ENCODE data around the gene ALDH3B1. TPM values are rescaled to one million over a fixed set of nuclear protein-coding genes. Genes with fewer than 3 reads are reported as not detected.
A peak's percentile ranks its signal among the peaks of the same experiment; 100 is the strongest.

ALDH3B1 gene
- total RNA-seq, 1 experiment from 2014 or later: 28.1 TPM

- Histone ChIP-seq H3K4me2 (ENCODE audit: low read length) (peak overlapping the region; percentile 96), H3K36me3 (ENCODE audit: low read depth, low read length) (peaks cover 8% of the 10 kb centered on the region; the same call in 1 of the 2 replicates), H3K27me3 (ENCODE audit: low read length) (no peaks in the 10 kb centered on the region), H3F3A (ENCODE audit: low read length, unreplicated experiment) (no peaks in the 10 kb centered on the region), H4K20me1 (ENCODE audit: low read length) (no peaks in the 10 kb centered on the region), H3K27ac (ENCODE audit: low read length) (peak overlapping the region; percentile 56), H3K4me3 (ENCODE audit: low read length) (peak overlapping the region; percentile 78), H3K79me2 (ENCODE audit: low read length) (peaks cover 36% of the 10 kb centered on the region), H3K9me2 (replicated peaks; ENCODE audit: low read length) (no peaks in the 10 kb centered on the region), H3K4me1 (ENCODE audit: insufficient read depth, low read length) (peaks cover 26% of the 10 kb centered on the region), H3K9me3 (ENCODE audit: low read length) (no peaks in the 10 kb centered on the region), H2AFZ (ENCODE audit: low read length) (peak overlapping the region; percentile 66), H3K9ac (ENCODE audit: low read length) (peak overlapping the region; percentile 84)
- ChIA-PET CTCF (interaction anchor here (0.6 kb wide), 1 partner anchor 78 kb away, joined by 3 read pairs; no protein-coding TSS in a partner anchor), POLR2A (ENCODE audit: unreplicated experiment) (interaction anchor here (0.6 kb wide), 1 partner anchor 26 kb away, joined by 3 read pairs; no protein-coding TSS in a partner anchor)
- TF ChIP-seq EZH2phosphoT487 (IDR thresholded peaks at IDR 0.05; ENCODE audit: borderline replicate concordance, low read length): no peak
- TF ChIP-seq, protein P1, sequence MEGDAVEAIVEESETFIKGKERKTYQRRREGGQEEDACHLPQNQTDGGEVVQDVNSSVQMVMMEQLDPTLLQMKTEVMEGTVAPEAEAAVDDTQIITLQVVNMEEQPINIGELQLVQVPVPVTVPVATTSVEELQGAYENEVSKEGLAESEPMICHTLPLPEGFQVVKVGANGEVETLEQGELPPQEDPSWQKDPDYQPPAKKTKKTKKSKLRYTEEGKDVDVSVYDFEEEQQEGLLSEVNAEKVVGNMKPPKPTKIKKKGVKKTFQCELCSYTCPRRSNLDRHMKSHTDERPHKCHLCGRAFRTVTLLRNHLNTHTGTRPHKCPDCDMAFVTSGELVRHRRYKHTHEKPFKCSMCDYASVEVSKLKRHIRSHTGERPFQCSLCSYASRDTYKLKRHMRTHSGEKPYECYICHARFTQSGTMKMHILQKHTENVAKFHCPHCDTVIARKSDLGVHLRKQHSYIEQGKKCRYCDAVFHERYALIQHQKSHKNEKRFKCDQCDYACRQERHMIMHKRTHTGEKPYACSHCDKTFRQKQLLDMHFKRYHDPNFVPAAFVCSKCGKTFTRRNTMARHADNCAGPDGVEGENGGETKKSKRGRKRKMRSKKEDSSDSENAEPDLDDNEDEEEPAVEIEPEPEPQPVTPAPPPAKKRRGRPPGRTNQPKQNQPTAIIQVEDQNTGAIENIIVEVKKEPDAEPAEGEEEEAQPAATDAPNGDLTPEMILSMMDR (conservative IDR thresholded peaks at IDR 0.05; ENCODE audit: low read depth, low read length): no peak
- TF ChIP-seq EZH2 (IDR thresholded peaks at IDR 0.05; ENCODE audit: low read length, unreplicated experiment): no peak
- DNase-seq (no peak), ATAC-seq (no peak)
- BruUV-seq (replicated peaks): no TSS peak
- intact Hi-C loops (cut with micrococcal nuclease): no loop called here
Measured at GRCh38 chr11:68040957-68041591, 30.9 kb downstream of the ALDH3B1 start.

- Histone ChIP-seq H3K9me2 (replicated peaks; ENCODE audit: low read length) (no peaks in the 10 kb centered on the region), H3K9ac (ENCODE audit: low read length) (no peak overlapping the region), H2AFZ (ENCODE audit: low read length) (no peak overlapping the region), H3K79me2 (ENCODE audit: low read length) (peaks cover 36% of the 10 kb centered on the region), H4K20me1 (ENCODE audit: low read length) (no peaks in the 10 kb centered on the region), H3F3A (ENCODE audit: low read length, unreplicated experiment) (no peaks in the 10 kb centered on the region), H3K27ac (ENCODE audit: low read length) (no peak overlapping the region), H3K36me3 (ENCODE audit: low read depth, low read length) (peaks cover 7% of the 10 kb centered on the region; the same call in 1 of the 2 replicates), H3K4me2 (ENCODE audit: low read length) (no peak overlapping the region), H3K27me3 (ENCODE audit: low read length) (no peaks in the 10 kb centered on the region), H3K4me3 (ENCODE audit: low read length) (no peak overlapping the region), H3K4me1 (ENCODE audit: insufficient read depth, low read length) (peaks cover 26% of the 10 kb centered on the region), H3K9me3 (ENCODE audit: low read length) (no peaks in the 10 kb centered on the region)
- BruUV-seq (replicated peaks): no TSS peak
- ChIA-PET POLR2A (ENCODE audit: unreplicated experiment) (no interaction called here), CTCF (interaction anchor here (0.6 kb wide), 1 partner anchor 79 kb away, joined by 3 read pairs; no protein-coding TSS in a partner anchor)
- DNase-seq (no peak), ATAC-seq (no peak)
- intact Hi-C loops (cut with micrococcal nuclease): no loop called here
- TF ChIP-seq, protein P1 (conservative IDR thresholded peaks at IDR 0.05; ENCODE audit: low read depth, low read length): no peak
Measured at GRCh38 chr11:68041617-68042218, 31.6 kb downstream of the ALDH3B1 start.

All from PC-3 (cell line).